ENCODE results near the gene WDR5B. TPM values are rescaled to one million over a fixed set of nuclear protein-coding genes. Genes with fewer than 3 reads are reported as not detected.

The WDR5B gene
- total RNA-seq, 1 experiment from 2014 or later, result 3.4 TPM

- no peak for ATAC-seq
- POLR2A ChIA-PET, result no interaction called here
- no TSS peak for BruUV-seq (replicated peaks)
- Histone ChIP-seq H4K20me1 (ENCODE audit: insufficient read depth) (no peaks in the 10 kb centered on the region), H3K9ac (ENCODE audit: low read length) (no peak overlapping the region), H2AFZ (ENCODE audit: low read depth, low read length, poor library complexity, severe bottlenecking) (no peak overlapping the region), H3K4me1 (ENCODE audit: control insufficient read depth in 1 of 2, insufficient read depth in 2 of 2, low read length in 2 of 2) (peaks cover 0 to 4% of the 10 kb centered on the region in 2 experiments; a peak in 1 of 4 replicates), H3K9me3 (ENCODE audit: control insufficient read depth in 1 of 2, insufficient read depth in 1 of 2, low read depth in 1 of 2, low read length in 2 of 2) (no peaks in the 10 kb centered on the region), H3K27me3 (ENCODE audit: insufficient read depth, low read length) (no peaks in the 10 kb centered on the region), H3K36me3 (ENCODE audit: control insufficient read depth in 1 of 2, insufficient read depth in 2 of 2, low read length in 2 of 2) (peaks cover 0 to 12% of the 10 kb centered on the region in 2 experiments; a peak in 3 of 4 replicates), H3K4me2 (ENCODE audit: low read length) (no peak overlapping the region), H3K79me2 (ENCODE audit: insufficient read depth, low read length) (peaks cover 47% of the 10 kb centered on the region), H3K9me2 (ENCODE audit: insufficient read depth) (no peaks in the 10 kb centered on the region), H3K4me3 (replicated peaks in 1 of 2; ENCODE audit: low read depth in 1 of 2, low read length in 2 of 2) (no peak overlapping the region), H3K27ac (ENCODE audit: low read depth, low read length) (no peak overlapping the region)
- TF ChIP-seq EZH2phosphoT487 (IDR thresholded peaks at IDR 0.05; ENCODE audit: borderline replicate concordance) (no peak), FOSL1 (IDR thresholded peaks at IDR 0.05; ENCODE audit: low read depth) (no peak), RAD21 (IDR thresholded peaks at IDR 0.05; ENCODE audit: low read depth) (no peak)
- TF ChIP-seq, protein P1, sequence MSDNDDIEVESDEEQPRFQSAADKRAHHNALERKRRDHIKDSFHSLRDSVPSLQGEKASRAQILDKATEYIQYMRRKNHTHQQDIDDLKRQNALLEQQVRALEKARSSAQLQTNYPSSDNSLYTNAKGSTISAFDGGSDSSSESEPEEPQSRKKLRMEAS (IDR thresholded peaks at IDR 0.05), result no peak
- DNase-seq (ENCODE audit: low read depth, low spot score), result no peak
- RAD21 ChIA-PET (ENCODE audit: low non-redundant PET in 1 of 2, low total read pairs in 2 of 2, uncharacterized antibody in 2 of 2, unreplicated experiment in 2 of 2), result no interaction called here
- CTCF ChIA-PET, result interaction anchor here (1.3 to 2.8 kb wide), 2 partner anchors 285 to 634 kb away, joined by 3 to 29 read pairs; no protein-coding TSS in a partner anchor
- intact Hi-C loops (cut with micrococcal nuclease), result no loop called here
Observed at GRCh38 chr3:122394173-122394572, 21.7 kb downstream of the WDR5B start.

GRCh38 chr3:122392868-122393844 is 22.7 kb downstream of the WDR5B start:
- no peak overlapping the region for H3K4me3 ChIP-seq (replicated peaks in 1 of 2; ENCODE audit: low read depth in 1 of 2, low read length in 2 of 2)
- DNase-seq (ENCODE audit: low read depth, low spot score), result no peak
- no peak overlapping the region for H3K9ac ChIP-seq (ENCODE audit: low read length)
- no peak overlapping the region for H2AFZ ChIP-seq (ENCODE audit: low read depth, low read length, poor library complexity, severe bottlenecking)
- POLR2A ChIA-PET, result interaction anchor here (2.0 kb wide), 1 partner anchor 9 kb away, joined by 19 read pairs; the partner anchor contains the start of genes FAM162A and MIX23
- no peak overlapping the region for H3K27ac ChIP-seq (ENCODE audit: low read depth, low read length)
- H3K36me3 ChIP-seq (ENCODE audit: control insufficient read depth in 1 of 2, insufficient read depth in 2 of 2, low read length in 2 of 2), result peaks cover 0 to 12% of the 10 kb centered on the region in 2 experiments; a peak in 3 of 4 replicates
- CTCF ChIA-PET, result interaction anchor here (0.6 to 2.8 kb wide), 17 partner anchors 10 to 866 kb away, joined by 3 to 29 read pairs (median 4); partner anchors contain the start of genes FAM162A, HSPBAP1, MIX23 and PDIA5
- no peaks in the 10 kb centered on the region for H4K20me1 ChIP-seq (ENCODE audit: insufficient read depth)
- intact Hi-C loops (cut with micrococcal nuclease), result loop anchor here (1.0 kb wide), 1 partner anchor 286 kb away; no protein-coding TSS in a partner anchor
- TF ChIP-seq EGR1 (IDR thresholded peaks at IDR 0.05; ENCODE audit: low read depth) (no peak), POLR2A (IDR thresholded peaks at IDR 0.05; ENCODE audit: borderline replicate concordance, extremely low read depth, insufficient read depth, insufficient read length) (no peak), RAD21 (IDR thresholded peaks at IDR 0.05; ENCODE audit: low read depth) (peak; percentile 72), CBX3 (IDR thresholded peaks at IDR 0.05; ENCODE audit: low read depth) (no peak), CTCF (IDR thresholded peaks at IDR 0.05 in 2 of 3, conservative IDR thresholded peaks at IDR 0.05 in 1 of 3; ENCODE audit: borderline replicate concordance in 1 of 3, insufficient read depth in 1 of 3, low read depth in 2 of 3, low read length in 2 of 3) (peak; percentile 60 to 74 (median 61); a peak in 5 of 6 replicates)
- ATAC-seq, result no peak
- no peaks in the 10 kb centered on the region for H3K9me2 ChIP-seq (ENCODE audit: insufficient read depth)
- RAD21 ChIA-PET (ENCODE audit: low non-redundant PET in 1 of 2, low total read pairs in 2 of 2, uncharacterized antibody in 2 of 2, unreplicated experiment in 2 of 2), result interaction anchor here in 1 of 2 experiments (1.2 kb wide), 1 partner anchor 286 kb away, joined by 3 read pairs; no protein-coding TSS in a partner anchor
- peaks cover 49% of the 10 kb centered on the region for H3K79me2 ChIP-seq (ENCODE audit: insufficient read depth, low read length)
- no TSS peak for BruUV-seq (replicated peaks)
- H3K4me1 ChIP-seq (ENCODE audit: control insufficient read depth in 1 of 2, insufficient read depth in 2 of 2, low read length in 2 of 2), result peaks cover 0 to 4% of the 10 kb centered on the region in 2 experiments; a peak in 1 of 4 replicates
- H3K4me2 ChIP-seq (ENCODE audit: low read length), result no peak overlapping the region
- no peaks in the 10 kb centered on the region for H3K9me3 ChIP-seq (ENCODE audit: control insufficient read depth in 1 of 2, insufficient read depth in 1 of 2, low read depth in 1 of 2, low read length in 2 of 2)
- no peaks in the 10 kb centered on the region for H3K27me3 ChIP-seq (ENCODE audit: insufficient read depth, low read length)
